ENCODE data around the gene FIBP. TPM values are rescaled to one million over a fixed set of nuclear protein-coding genes. Genes with fewer than 3 reads are reported as not detected.

The FIBP gene
- total RNA-seq, 1 experiment from 2014 or later = 80.8 TPM

GRCh38 chr11:65882120-65883057, 5.9 kb downstream of the FIBP start:
- BruUV-seq (replicated peaks) = no TSS peak
- Mint-ChIP-seq H3K27me3 (ENCODE audit: insufficient read depth, unreplicated experiment) (no peaks in the 10 kb centered on the region), H3K27ac (ENCODE audit: low read depth, unreplicated experiment) (no peak overlapping the region), H3K4me3 (ENCODE audit: unreplicated experiment) (no peak overlapping the region), H3K36me3 (ENCODE audit: insufficient read depth, unreplicated experiment) (peaks cover 26% of the 10 kb centered on the region), H3K9me3 (ENCODE audit: unreplicated experiment) (no peaks in the 10 kb centered on the region), H3K4me1 (ENCODE audit: insufficient read depth, unreplicated experiment) (no peaks in the 10 kb centered on the region)
- ChIA-PET POLR2A (interaction anchor here (1.3 kb wide), 1 partner anchor 21 kb away, joined by 4 read pairs; no protein-coding TSS in a partner anchor), CTCF (interaction anchor here (0.7 to 9.0 kb wide), 5 partner anchors 11 to 171 kb away, joined by 3 to 203 read pairs (median 4); partner anchors contain the start of genes KAT5 and MUS81)
- no peak for TF ChIP-seq CTCF (IDR thresholded peaks at IDR 0.05; ENCODE audit: unreplicated experiment)
- DNase-seq (ENCODE audit: unreplicated experiment) = no peak
- intact Hi-C loops (cut with micrococcal nuclease) = no loop called here

- no peak overlapping the region for H3K27ac Mint-ChIP-seq (ENCODE audit: low read depth, unreplicated experiment)
- H3K27me3 Mint-ChIP-seq (ENCODE audit: insufficient read depth, unreplicated experiment) = no peaks in the 10 kb centered on the region
- H3K4me3 Mint-ChIP-seq (ENCODE audit: unreplicated experiment) = no peak overlapping the region
- H3K36me3 Mint-ChIP-seq (ENCODE audit: insufficient read depth, unreplicated experiment) = peaks cover 16% of the 10 kb centered on the region
- DNase-seq (ENCODE audit: unreplicated experiment) = no peak
- no peaks in the 10 kb centered on the region for H3K9me3 Mint-ChIP-seq (ENCODE audit: unreplicated experiment)
- intact Hi-C loops (cut with micrococcal nuclease) = no loop called here
- no peak for TF ChIP-seq CTCF (IDR thresholded peaks at IDR 0.05; ENCODE audit: unreplicated experiment)
- ChIA-PET CTCF (interaction anchor here (0.6 to 2.5 kb wide), 4 partner anchors 21 to 473 kb away, joined by 3 to 6 read pairs (median 5); partner anchors contain the start of genes KAT5 and MUS81), POLR2A (interaction anchor here (0.5 to 1.4 kb wide), 4 partner anchors 9 to 161 kb away, joined by 3 to 6 read pairs (median 4); partner anchors contain the start of gene CCDC85B)
- H3K4me1 Mint-ChIP-seq (ENCODE audit: insufficient read depth, unreplicated experiment) = no peaks in the 10 kb centered on the region
- BruUV-seq (replicated peaks) = no TSS peak
These were observed 7.3 kb downstream of the FIBP start for GRCh38 chr11:65880844-65881421.

DNA sequence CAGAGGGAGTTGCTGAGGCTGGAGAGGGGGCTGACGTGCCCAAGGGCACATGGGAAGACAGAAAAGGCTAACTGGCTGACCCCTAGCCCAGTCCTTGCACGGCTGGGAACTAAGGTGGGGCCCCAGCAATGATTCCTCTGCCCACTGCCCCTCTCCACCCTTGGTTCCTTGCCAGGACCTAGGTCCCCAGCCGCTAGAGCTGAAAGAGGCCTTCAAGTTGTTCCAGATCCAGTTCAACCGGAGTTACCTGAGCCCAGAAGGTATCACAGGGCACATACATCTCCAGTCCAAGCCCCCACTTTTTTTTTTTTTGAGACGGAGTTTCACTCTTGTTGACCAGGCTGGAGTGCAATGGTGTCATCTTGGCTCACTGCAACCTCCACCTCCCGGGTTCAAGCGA, 8.2 kb downstream of the FIBP start:
- ChIA-PET CTCF (interaction anchor here (0.6 to 2.5 kb wide), 4 partner anchors 8 to 119 kb away, joined by 3 to 15 read pairs (median 4); partner anchors contain the start of genes FIBP and MUS81), POLR2A (no interaction called here)
- TF ChIP-seq CTCF (IDR thresholded peaks at IDR 0.05; ENCODE audit: unreplicated experiment) = no peak
- Mint-ChIP-seq H3K4me3 (ENCODE audit: unreplicated experiment) (no peak overlapping the region), H3K4me1 (ENCODE audit: insufficient read depth, unreplicated experiment) (no peaks in the 10 kb centered on the region), H3K9me3 (ENCODE audit: unreplicated experiment) (no peaks in the 10 kb centered on the region), H3K27me3 (ENCODE audit: insufficient read depth, unreplicated experiment) (no peaks in the 10 kb centered on the region), H3K36me3 (ENCODE audit: insufficient read depth, unreplicated experiment) (peaks cover 10% of the 10 kb centered on the region), H3K27ac (ENCODE audit: low read depth, unreplicated experiment) (no peak overlapping the region)
- no TSS peak for BruUV-seq (replicated peaks)
- intact Hi-C loops (cut with micrococcal nuclease) = no loop called here
- DNase-seq (ENCODE audit: unreplicated experiment) = no peak

DNA sequence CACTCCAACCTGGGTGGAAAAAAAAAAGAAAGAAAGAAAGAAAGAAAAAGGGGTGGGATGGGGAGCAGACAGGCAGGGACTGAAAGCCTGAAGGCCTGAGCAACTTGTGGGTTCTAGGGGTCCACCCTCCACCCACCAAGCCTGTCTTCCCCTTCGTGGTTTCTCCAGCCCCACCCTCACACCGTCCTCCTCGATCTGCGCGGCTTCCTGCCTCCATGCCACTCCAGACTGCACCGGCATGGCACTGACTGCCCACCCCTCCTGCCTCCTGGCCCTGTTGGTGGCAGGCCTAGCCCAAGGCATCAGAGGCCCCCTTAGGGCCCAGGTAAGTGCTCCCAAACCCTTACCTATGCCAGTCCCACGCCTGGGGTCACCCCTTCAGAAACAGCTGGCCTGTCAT, 8.7 kb downstream of the FIBP start, which contains the start of gene CTSW:
Gene CTSW, plus strand, starts transcription at position 221 of the 400 bp plus-strand sequence. Its CDS starts 18 bp downstream, at position 239.
- POLR2A ChIA-PET = interaction anchor here (2.1 kb wide), 1 partner anchor 8 kb away, joined by 8 read pairs; the partner anchor contains the start of gene FIBP
- BruUV-seq (replicated peaks) = no TSS peak
- Mint-ChIP-seq H3K9me3 (ENCODE audit: unreplicated experiment) (no peaks in the 10 kb centered on the region), H3K27ac (ENCODE audit: low read depth, unreplicated experiment) (no peak within 1 kb of the TSS), H3K27me3 (ENCODE audit: insufficient read depth, unreplicated experiment) (no peaks in the 10 kb centered on the region), H3K36me3 (ENCODE audit: insufficient read depth, unreplicated experiment) (peaks cover 6% of the 10 kb centered on the region), H3K4me1 (ENCODE audit: insufficient read depth, unreplicated experiment) (no peaks in the 10 kb centered on the region), H3K4me3 (ENCODE audit: unreplicated experiment) (no peak within 1 kb of the TSS)
- TF ChIP-seq CTCF (IDR thresholded peaks at IDR 0.05; ENCODE audit: unreplicated experiment) = no peak
- intact Hi-C loops (cut with micrococcal nuclease) = no loop called here
- CTCF ChIA-PET = interaction anchor here (0.6 to 2.4 kb wide), 3 partner anchors 8 to 120 kb away, joined by 3 to 15 read pairs (median 3); partner anchors contain the start of gene FIBP
- no peak for DNase-seq (ENCODE audit: unreplicated experiment)

All from MCF 10A (cell line).